ENCODE data around the gene COL19A1.

Gene COL19A1

DNA sequence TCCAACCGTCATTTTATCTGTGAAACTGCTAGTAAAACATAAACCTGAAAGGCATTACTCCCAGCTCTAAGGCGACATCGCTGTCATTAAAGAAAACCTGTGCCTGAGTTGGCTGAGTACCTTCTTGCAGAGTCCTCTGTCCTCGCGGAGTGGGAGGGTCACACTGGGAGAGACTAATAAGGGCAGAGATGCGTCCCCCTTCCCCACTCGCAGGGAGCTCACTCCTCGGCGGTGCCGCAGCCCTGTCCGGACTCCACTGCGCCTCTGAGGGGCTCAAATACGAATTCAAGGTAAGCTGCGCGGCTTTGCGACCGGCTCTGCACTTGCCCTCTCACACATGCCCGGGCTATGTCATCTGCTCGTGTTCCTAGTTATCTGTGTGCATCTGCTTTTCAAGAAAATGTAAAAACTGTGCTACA, at the start of gene COL19A1:
COL19A1 (plus strand) TSS at position 206 of the 419 bp plus-strand sequence. CDS start 13,012 bp downstream, outside the sequence.
- Histone ChIP-seq H2AFZ (ENCODE audit: low read length) (no peak within 1 kb of the TSS), H4K20me1 (ENCODE audit: insufficient read depth, low read length, poor library complexity, severe bottlenecking) (no peaks in the 10 kb centered on the region), H3K4me2 (ENCODE audit: low read depth, low read length, poor library complexity, severe bottlenecking) (no peak within 1 kb of the TSS), H3K4me3 (ENCODE audit: low read length, poor library complexity, severe bottlenecking) (no peak within 1 kb of the TSS), H3K27me3 (ENCODE audit: insufficient read depth, low read length, poor library complexity, severe bottlenecking) (no peaks in the 10 kb centered on the region), H3K4me1 (ENCODE audit: insufficient read depth, low read length, poor library complexity, severe bottlenecking) (no peaks in the 10 kb centered on the region), H3K79me2 (ENCODE audit: insufficient read depth, low read length) (no peaks in the 10 kb centered on the region), H3F3A (ENCODE audit: low read depth) (no peaks in the 10 kb centered on the region), H3K9ac (ENCODE audit: low read depth, low read length, poor library complexity, severe bottlenecking) (no peak within 1 kb of the TSS), H3K9me2 (replicated peaks; ENCODE audit: low read depth, low read length) (no peaks in the 10 kb centered on the region), H3K9me3 (ENCODE audit: insufficient read depth, low read depth, low read length) (no peaks in the 10 kb centered on the region), H3K36me3 (ENCODE audit: insufficient read depth, low read length) (no peaks in the 10 kb centered on the region)
- TF ChIP-seq CTCF (conservative IDR thresholded peaks at IDR 0.05; ENCODE audit: low read length) (no peak), EZH2phosphoT487 (IDR thresholded peaks at IDR 0.05; ENCODE audit: borderline replicate concordance) (no peak)

DNA sequence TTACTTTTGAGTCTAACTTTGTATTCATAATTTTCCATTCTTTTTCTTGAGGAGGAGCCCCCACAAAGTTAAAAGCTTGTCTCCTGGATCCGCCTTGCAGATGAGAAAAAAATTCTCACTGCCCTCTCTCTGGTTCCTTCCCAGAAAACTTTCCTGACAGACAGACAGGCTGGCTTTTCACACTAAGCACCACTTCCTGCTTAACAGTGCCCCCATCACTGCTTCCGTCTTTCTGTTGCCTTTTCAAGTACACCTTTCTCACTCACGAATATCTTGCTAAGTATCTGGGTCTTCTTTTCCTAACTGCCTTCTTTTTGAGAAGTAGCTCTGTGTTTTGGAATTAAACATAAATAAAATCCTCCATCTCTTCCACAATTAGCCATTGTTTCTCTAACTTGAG, 49.8 kb upstream of the COL19A1 start:
- Histone ChIP-seq H3K4me3 (ENCODE audit: low read length, poor library complexity, severe bottlenecking) (no peak overlapping the region), H3F3A (ENCODE audit: low read depth) (no peaks in the 10 kb centered on the region), H3K79me2 (ENCODE audit: insufficient read depth, low read length) (no peaks in the 10 kb centered on the region), H4K20me1 (ENCODE audit: insufficient read depth, low read length, poor library complexity, severe bottlenecking) (no peaks in the 10 kb centered on the region), H3K9me2 (replicated peaks; ENCODE audit: low read depth, low read length) (no peaks in the 10 kb centered on the region), H3K4me2 (ENCODE audit: low read depth, low read length, poor library complexity, severe bottlenecking) (peak overlapping the region; percentile 29), H2AFZ (ENCODE audit: low read length) (peak overlapping the region; percentile 75), H3K27me3 (ENCODE audit: insufficient read depth, low read length, poor library complexity, severe bottlenecking) (no peaks in the 10 kb centered on the region), H3K9ac (ENCODE audit: low read depth, low read length, poor library complexity, severe bottlenecking) (no peak overlapping the region), H3K9me3 (ENCODE audit: insufficient read depth, low read depth, low read length) (no peaks in the 10 kb centered on the region), H3K36me3 (ENCODE audit: insufficient read depth, low read length) (no peaks in the 10 kb centered on the region), H3K4me1 (ENCODE audit: insufficient read depth, low read length, poor library complexity, severe bottlenecking) (peaks cover 17% of the 10 kb centered on the region)
- TF ChIP-seq CTCF (conservative IDR thresholded peaks at IDR 0.05; ENCODE audit: low read length) (no peak), EZH2phosphoT487 (IDR thresholded peaks at IDR 0.05; ENCODE audit: borderline replicate concordance) (no peak)

GRCh38 chr6:69817358-69817757, 49.0 kb upstream of the COL19A1 start:
- TF ChIP-seq CTCF (conservative IDR thresholded peaks at IDR 0.05; ENCODE audit: low read length): no peak
- TF ChIP-seq EZH2phosphoT487 (IDR thresholded peaks at IDR 0.05; ENCODE audit: borderline replicate concordance): no peak
- no peak overlapping the region for H3K4me3 ChIP-seq (ENCODE audit: low read length, poor library complexity, severe bottlenecking)
- H3K9me2 ChIP-seq (replicated peaks; ENCODE audit: low read depth, low read length): no peaks in the 10 kb centered on the region
- no peaks in the 10 kb centered on the region for H3F3A ChIP-seq (ENCODE audit: low read depth)
- H2AFZ ChIP-seq (ENCODE audit: low read length): no peak overlapping the region
- H3K27me3 ChIP-seq (ENCODE audit: insufficient read depth, low read length, poor library complexity, severe bottlenecking): no peaks in the 10 kb centered on the region
- H4K20me1 ChIP-seq (ENCODE audit: insufficient read depth, low read length, poor library complexity, severe bottlenecking): no peaks in the 10 kb centered on the region
- no peaks in the 10 kb centered on the region for H3K9me3 ChIP-seq (ENCODE audit: insufficient read depth, low read depth, low read length)
- H3K4me2 ChIP-seq (ENCODE audit: low read depth, low read length, poor library complexity, severe bottlenecking): no peak overlapping the region
- H3K9ac ChIP-seq (ENCODE audit: low read depth, low read length, poor library complexity, severe bottlenecking): no peak overlapping the region
- peaks cover 17% of the 10 kb centered on the region for H3K4me1 ChIP-seq (ENCODE audit: insufficient read depth, low read length, poor library complexity, severe bottlenecking)
- H3K79me2 ChIP-seq (ENCODE audit: insufficient read depth, low read length): no peaks in the 10 kb centered on the region
- no peaks in the 10 kb centered on the region for H3K36me3 ChIP-seq (ENCODE audit: insufficient read depth, low read length)

All from Loucy (cell line).